CD14-positive monocyte (primary cell): ENCODE measurements around the gene ELMO1. TPM values are rescaled to one million over a fixed set of nuclear protein-coding genes. Genes with fewer than 3 reads are reported as not detected.

Source experiments
- DNase-seq, 3 donors: peaks; one replicate each; pipeline ENCODE4 v3.0.0-alpha.2; 2011 to 2022
- H2AFZ ChIP-seq: 2 replicates; pipeline ENCODE4 v1.6.0; 2012; ENCODE audit warnings: mild to moderate bottlenecking, low read depth, low read length, inconsistent platforms; ENCODE audit not compliant: insufficient read depth, poor library complexity, severe bottlenecking
- H3K27ac ChIP-seq, 2 donors: 1 replicate in 1 of 2; 2 replicates in 1 of 2; pipeline ENCODE4 v1.5.1; 2012 to 2013; ENCODE audit warnings: low read length in 2 of 2, control low read depth in 1 of 2, inconsistent platforms in 1 of 2, low read depth in 1 of 2, mild to moderate bottlenecking in 1 of 2
- H3K27me3 ChIP-seq, 2 donors: one replicate each; pipeline versions ENCODE4 v1.6.0 to v1.6.1; 2011 to 2013; ENCODE audit warnings: low read length in 2 of 2; ENCODE audit not compliant: control insufficient read depth in 2 of 2, insufficient read depth in 2 of 2
- H3K36me3 ChIP-seq, 2 donors: replicated peaks in 1 of 2; 1 replicate in 1 of 2; 2 replicates in 1 of 2; pipeline versions ENCODE4 v1.5.1 to v1.6.1; 2012 to 2013; ENCODE audit warnings: low read length in 2 of 2, control low read depth in 1 of 2, inconsistent platforms in 1 of 2, mild to moderate bottlenecking in 1 of 2; ENCODE audit not compliant: insufficient read depth in 2 of 2, control insufficient read depth in 1 of 2
- H3K4me1 ChIP-seq, 2 donors: 1 replicate in 1 of 2; 2 replicates in 1 of 2; pipeline versions ENCODE4 v1.5.1 to v1.6.1; 2012 to 2013; ENCODE audit warnings: low read length in 2 of 2, control low read depth in 1 of 2, inconsistent platforms in 1 of 2, mild to moderate bottlenecking in 1 of 2, moderate library complexity in 1 of 2; ENCODE audit not compliant: insufficient read depth in 2 of 2, control insufficient read depth in 1 of 2
- H3K4me2 ChIP-seq: replicated peaks from 2 replicates; pipeline ENCODE3; 2012; ENCODE audit warnings: low read length, moderate library complexity, mild to moderate bottlenecking; ENCODE audit not compliant: poor library complexity, severe bottlenecking; ENCODE audit errors: extremely low read depth
- H3K4me3 ChIP-seq, 3 experiments: fragments of 200-600 bp in 1 of 3; sonication (generic) in 1 of 3; replicated peaks in 1 of 3; 1 replicate in 2 of 3; 2 replicates in 1 of 3; pipeline ENCODE4 v1.5.1; 2011 to 2013; ENCODE audit warnings: low read length in 3 of 3, mild to moderate bottlenecking in 3 of 3, control low read depth in 2 of 3, low read depth in 2 of 3, inconsistent platforms in 1 of 3, moderate library complexity in 1 of 3
- H3K79me2 ChIP-seq: 2 replicates; pipeline ENCODE4 v1.6.0; 2012; ENCODE audit warnings: mild to moderate bottlenecking, control low read depth, inconsistent platforms, low read length, moderate library complexity; ENCODE audit not compliant: insufficient read depth
- H3K9ac ChIP-seq: 2 replicates; pipeline ENCODE4 v1.6.0; 2017; ENCODE audit warnings: low read length, mild to moderate bottlenecking; ENCODE audit not compliant: insufficient read depth, poor library complexity, severe bottlenecking
- H3K9me3 ChIP-seq, 2 donors: replicated peaks in 1 of 2; 1 replicate in 1 of 2; 2 replicates in 1 of 2; pipeline versions ENCODE4 v1.5.1 to v1.6.1; 2012 to 2013; ENCODE audit warnings: low read length in 2 of 2, control low read depth in 1 of 2; ENCODE audit not compliant: control insufficient read depth in 1 of 2, insufficient read depth in 1 of 2
- H4K20me1 ChIP-seq: 2 replicates; pipeline ENCODE4 v1.6.0; 2012; ENCODE audit warnings: mild to moderate bottlenecking, low read length, control low read depth, moderate library complexity; ENCODE audit not compliant: insufficient read depth
- H3K27ac Mint-ChIP-seq, 7 donors: one replicate each; pipeline ENCODE4 v1.8.0; 2020; ENCODE audit warnings: mild to moderate bottlenecking in 7 of 7, mixed read lengths in 7 of 7, moderate library complexity in 6 of 7, inconsistent platforms in 2 of 7
- H3K27me3 Mint-ChIP-seq, 3 donors: one replicate each; pipeline ENCODE4 v1.8.0; 2021 to 2022; ENCODE audit warnings: low read depth in 3 of 3, mild to moderate bottlenecking in 3 of 3, mixed read lengths in 3 of 3, moderate library complexity in 3 of 3, inconsistent platforms in 1 of 3
- H3K36me3 Mint-ChIP-seq, 2 donors: one replicate each; pipeline ENCODE4 v1.8.0; 2020; ENCODE audit warnings: mixed read lengths in 2 of 2, inconsistent platforms in 1 of 2, mild to moderate bottlenecking in 1 of 2
- H3K4me1 Mint-ChIP-seq: one replicate; pipeline ENCODE4 v1.8.0; 2020; ENCODE audit warnings: mild to moderate bottlenecking, mixed read lengths
- H3K4me3 Mint-ChIP-seq, 2 donors: one replicate each; pipeline ENCODE4 v1.8.0; 2020; ENCODE audit warnings: mild to moderate bottlenecking in 2 of 2, mixed read lengths in 2 of 2, moderate library complexity in 1 of 2
- H3K9me3 Mint-ChIP-seq, 7 donors: one replicate each; pipeline ENCODE4 v1.8.0; 2020 to 2022; ENCODE audit warnings: mixed read lengths in 7 of 7, mild to moderate bottlenecking in 6 of 7, moderate library complexity in 6 of 7, inconsistent platforms in 2 of 7
- WGBS: methylation state at CpG from one replicate; pipeline ENCODE4 v1.1.5; 2013; ENCODE audit warnings: missing lambda C conversion rate; ENCODE audit not compliant: insufficient coverage; 5-methylcytosine and 5-hydroxymethylcytosine counted together
- intact Hi-C, 2 donors: fragments of 100-400 bp; cut with micrococcal nuclease; formaldehyde crosslinking; loops; one replicate each; pipeline versions ENCODE4 v1.15.0 to v1.15.1; 2023
- polyA plus RNA-seq, 3 donors: library from polyadenylated mRNA; depleted of rRNA in 1 of 3; unstranded in 2 of 3; stranded (reverse) in 1 of 3; fragments of 300-500 nt in 2 of 3; fragments of >200 nt in 1 of 3; fragmentation: Illumina TruSeq in 2 of 3; gene quantifications; 1 replicate in 2 of 3; 2 replicates in 1 of 3; pipeline ENCODE4 v1.2.3, GENCODE V29; 2012 to 2021
- TF ChIP-seq, protein P1 (sequence below): fragments of 200-600 bp; IDR thresholded peaks from one replicate; pipeline ENCODE4 v1.8.0; 2022; ENCODE audit warnings: antibody characterized with exemption, mild to moderate bottlenecking

ELMO1 gene
- polyA plus RNA-seq, 3 donors: 46.6 to 50.2 (median 46.7) TPM

DNA sequence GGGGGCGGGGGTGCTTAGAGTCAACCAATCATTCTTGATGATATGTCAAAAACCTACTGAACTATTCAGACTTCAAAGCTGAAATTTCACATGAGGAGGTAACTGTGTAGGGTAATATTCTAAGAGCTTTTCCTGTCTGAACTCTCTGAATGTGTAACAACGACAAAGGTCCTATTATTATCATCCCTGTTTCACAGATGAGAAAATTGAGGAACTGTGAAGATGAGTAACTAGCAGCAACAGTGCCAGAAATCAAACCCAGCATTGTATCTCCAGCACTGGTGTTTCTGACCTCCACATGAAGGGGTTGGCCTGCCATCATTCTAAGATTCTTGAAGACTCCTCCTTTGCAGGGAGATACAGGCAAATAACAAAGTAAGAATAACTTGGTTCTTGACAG is 429.7 kb downstream of the ELMO1 start:
- no peak overlapping the region for H3K4me3 Mint-ChIP-seq
- intact Hi-C loops: no loop called here
- TF ChIP-seq, protein P1, sequence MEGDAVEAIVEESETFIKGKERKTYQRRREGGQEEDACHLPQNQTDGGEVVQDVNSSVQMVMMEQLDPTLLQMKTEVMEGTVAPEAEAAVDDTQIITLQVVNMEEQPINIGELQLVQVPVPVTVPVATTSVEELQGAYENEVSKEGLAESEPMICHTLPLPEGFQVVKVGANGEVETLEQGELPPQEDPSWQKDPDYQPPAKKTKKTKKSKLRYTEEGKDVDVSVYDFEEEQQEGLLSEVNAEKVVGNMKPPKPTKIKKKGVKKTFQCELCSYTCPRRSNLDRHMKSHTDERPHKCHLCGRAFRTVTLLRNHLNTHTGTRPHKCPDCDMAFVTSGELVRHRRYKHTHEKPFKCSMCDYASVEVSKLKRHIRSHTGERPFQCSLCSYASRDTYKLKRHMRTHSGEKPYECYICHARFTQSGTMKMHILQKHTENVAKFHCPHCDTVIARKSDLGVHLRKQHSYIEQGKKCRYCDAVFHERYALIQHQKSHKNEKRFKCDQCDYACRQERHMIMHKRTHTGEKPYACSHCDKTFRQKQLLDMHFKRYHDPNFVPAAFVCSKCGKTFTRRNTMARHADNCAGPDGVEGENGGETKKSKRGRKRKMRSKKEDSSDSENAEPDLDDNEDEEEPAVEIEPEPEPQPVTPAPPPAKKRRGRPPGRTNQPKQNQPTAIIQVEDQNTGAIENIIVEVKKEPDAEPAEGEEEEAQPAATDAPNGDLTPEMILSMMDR: no peak
- DNase-seq: no peak
- Histone ChIP-seq H3K4me2 (no peak overlapping the region), H3K79me2 (no peaks in the 10 kb centered on the region), H3K36me3 (peaks cover 0 to 3% of the 10 kb centered on the region in 2 donors), H3K27me3 (no peaks in the 10 kb centered on the region), H3K4me3 (no peak overlapping the region), H3K9ac (no peak overlapping the region), H3K4me1 (peaks cover 0 to 10% of the 10 kb centered on the region in 2 donors), H3K9me3 (no peaks in the 10 kb centered on the region), H3K27ac (no peak overlapping the region), H2AFZ (no peak overlapping the region), H4K20me1 (peaks cover 14% of the 10 kb centered on the region)
- H3K36me3 Mint-ChIP-seq: peaks cover 7 to 15% of the 10 kb centered on the region in 2 donors
- WGBS: no CpG with 5 or more reads among the region's 2 CpGs
- no peaks in the 10 kb centered on the region for H3K27me3 Mint-ChIP-seq
- peak overlapping the region in 3 of 7 donors; percentile 4 to 17 (median 12) for H3K27ac Mint-ChIP-seq
- peaks cover 0 to 2% (median 0%) of the 10 kb centered on the region in 7 donors for H3K9me3 Mint-ChIP-seq
- peaks cover 13% of the 10 kb centered on the region for H3K4me1 Mint-ChIP-seq

DNA sequence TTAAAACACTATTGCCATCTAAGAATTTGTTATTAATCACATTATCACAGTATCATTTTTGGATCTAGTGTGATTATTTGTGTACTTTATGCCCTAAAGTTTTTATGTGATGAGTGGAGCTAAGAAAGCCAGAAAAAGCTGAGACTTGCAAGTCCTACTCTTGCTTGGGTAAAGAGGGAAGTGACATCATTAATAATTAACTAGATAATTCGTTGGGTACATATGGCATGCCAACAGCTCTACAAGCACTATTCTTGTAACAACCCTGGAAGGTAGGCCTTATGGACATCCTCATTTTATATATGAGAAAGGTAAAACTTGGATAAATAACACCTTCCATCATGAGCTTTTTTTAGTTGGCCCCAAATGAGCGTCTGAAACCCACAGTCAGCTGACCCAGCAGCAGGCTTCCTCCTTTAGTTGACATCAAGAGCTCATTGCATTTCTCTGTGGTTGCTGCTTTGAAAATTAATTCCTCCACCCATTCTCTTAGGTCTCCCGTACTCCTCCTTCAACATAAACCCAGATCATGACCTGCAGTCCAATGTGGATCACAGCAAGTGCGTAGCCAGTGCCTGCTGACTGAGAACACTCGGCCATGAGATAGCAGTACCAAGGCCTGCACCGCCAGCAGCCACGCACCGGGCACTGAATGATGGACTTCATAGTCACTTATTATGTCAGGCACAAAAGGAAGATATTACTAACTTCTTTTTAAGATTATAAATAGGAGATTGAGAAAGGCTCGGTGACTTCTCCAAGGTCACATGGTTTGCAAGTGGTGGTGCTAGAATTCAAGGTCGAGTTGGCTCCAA is 432.4 kb downstream of the ELMO1 start:
- Histone ChIP-seq H3K36me3 (peaks cover 22 to 23% of the 10 kb centered on the region in 2 donors), H3K79me2 (no peaks in the 10 kb centered on the region), H3K9me3 (no peaks in the 10 kb centered on the region), H3K4me2 (no peak overlapping the region), H3K4me3 (no peak overlapping the region), H3K27me3 (no peaks in the 10 kb centered on the region), H3K27ac (peak overlapping the region; percentile 17 to 32), H3K4me1 (peaks cover 0 to 10% of the 10 kb centered on the region in 2 donors), H3K9ac (no peak overlapping the region), H4K20me1 (peaks cover 13% of the 10 kb centered on the region), H2AFZ (no peak overlapping the region)
- Mint-ChIP-seq H3K27ac (peak overlapping the region in 4 of 7 donors; percentile 9 to 80 (median 53)), H3K27me3 (no peaks in the 10 kb centered on the region), H3K4me1 (peaks cover 13% of the 10 kb centered on the region), H3K9me3 (peaks cover 0 to 2% (median 0%) of the 10 kb centered on the region in 7 donors), H3K36me3 (peaks cover 20 to 32% of the 10 kb centered on the region in 2 donors), H3K4me3 (no peak overlapping the region)
- DNase-seq: peak in 2 of 3 donors; percentile 8 to 9
- WGBS: 48% methylated on average over 3 of the region's 10 CpGs
- TF ChIP-seq, protein P1: no peak
- intact Hi-C loops: no loop called here
